Superior temporal gyrus (tissue), 1 donor: ENCODE measurements around the gene ATF7.

Experiments used
- DNase-seq: peaks from one replicate; pipeline ENCODE4 v3.0.0-alpha.2; 2016; ENCODE audit errors: extremely low spot score

ATF7 gene

DNA sequence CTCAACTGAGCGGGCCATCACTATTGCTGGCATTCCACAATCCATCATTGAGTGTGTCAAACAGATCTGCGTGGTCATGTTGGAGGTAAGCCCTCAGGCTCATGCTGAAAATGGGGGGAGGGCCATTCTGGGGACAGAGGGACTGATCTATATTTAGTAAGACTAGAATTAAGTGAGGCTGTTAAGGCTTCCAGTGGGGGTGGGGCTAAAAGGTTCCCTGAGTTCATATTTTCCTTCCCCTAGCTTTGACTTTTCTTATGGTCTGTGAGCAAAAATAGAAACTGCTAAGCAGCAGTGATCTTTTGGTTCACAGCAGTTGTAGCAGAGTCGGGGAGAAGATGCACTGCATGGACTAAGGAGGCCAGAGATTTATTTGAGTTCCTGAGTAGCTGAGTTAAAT is 165.1 kb downstream of the ATF7 start:
- no peak for DNase-seq

DNA sequence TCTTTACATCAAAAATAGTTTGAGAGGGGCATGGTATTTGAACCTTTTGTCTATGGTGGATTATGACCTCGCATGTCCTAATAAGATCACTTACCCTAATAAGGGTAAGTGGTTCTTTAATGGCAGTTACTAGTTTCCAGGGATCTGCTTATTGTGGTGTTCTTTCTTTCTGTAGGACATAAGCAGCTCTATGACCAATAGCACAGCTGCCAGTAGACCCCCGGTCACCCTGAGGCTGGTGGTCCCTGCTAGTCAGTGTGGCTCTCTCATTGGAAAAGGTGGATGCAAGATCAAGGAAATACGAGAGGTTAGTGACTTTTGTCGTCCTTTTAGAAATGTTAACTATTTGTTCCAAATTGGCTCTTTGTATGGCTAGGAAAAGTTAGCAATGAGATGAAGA is 167.1 kb downstream of the ATF7 start:
- DNase-seq, result no peak
